HG03520 (cell line): ENCODE measurements around the gene CACNA2D1.

Experiments used
- ATAC-seq: cut with Tn5 transposase; IDR thresholded peaks from one replicate; pipeline ENCODE4 v1.9.1; 2021; ENCODE audit warnings: mild to moderate bottlenecking, moderate library complexity; ENCODE audit not compliant: unreplicated experiment

Gene CACNA2D1

DNA sequence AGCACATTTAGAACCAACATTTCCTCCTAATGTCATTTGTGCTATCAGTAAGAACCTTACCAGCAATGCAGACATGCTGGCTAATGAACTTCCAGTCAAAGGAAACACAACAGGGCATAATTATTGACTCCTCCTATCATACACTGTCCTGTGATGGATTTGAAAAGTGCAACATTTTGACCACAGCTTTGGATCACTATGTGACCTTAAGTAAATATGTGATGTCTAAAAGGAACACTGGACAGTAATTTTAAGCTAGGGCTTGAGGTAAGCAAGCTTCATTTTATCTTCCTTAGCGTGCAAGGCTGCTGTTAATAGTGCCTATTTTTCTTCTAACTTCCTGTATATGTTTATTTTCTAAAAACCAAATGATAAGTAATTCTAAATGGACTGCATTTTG is 433.2 kb downstream of the CACNA2D1 start:
- no peak for ATAC-seq

DNA sequence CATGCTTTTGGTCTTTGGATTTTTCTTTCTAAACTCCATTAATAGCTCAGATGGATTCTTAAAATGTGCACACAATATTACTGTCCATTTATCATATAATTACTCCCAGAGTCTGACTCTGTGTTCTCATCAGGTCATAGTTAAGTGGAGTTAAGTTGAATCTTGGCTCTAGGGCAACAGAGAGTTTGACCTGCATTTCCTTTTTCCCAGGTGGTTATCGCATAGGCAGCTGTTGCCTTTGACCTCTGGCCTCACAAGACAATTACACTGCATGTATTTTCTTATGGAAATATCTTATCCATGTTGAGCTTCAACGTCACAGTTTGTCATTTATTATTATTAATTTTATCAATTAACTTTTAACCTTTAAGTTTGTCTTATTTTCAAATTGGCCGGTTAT is 436.3 kb downstream of the CACNA2D1 start:
- no peak for ATAC-seq

DNA sequence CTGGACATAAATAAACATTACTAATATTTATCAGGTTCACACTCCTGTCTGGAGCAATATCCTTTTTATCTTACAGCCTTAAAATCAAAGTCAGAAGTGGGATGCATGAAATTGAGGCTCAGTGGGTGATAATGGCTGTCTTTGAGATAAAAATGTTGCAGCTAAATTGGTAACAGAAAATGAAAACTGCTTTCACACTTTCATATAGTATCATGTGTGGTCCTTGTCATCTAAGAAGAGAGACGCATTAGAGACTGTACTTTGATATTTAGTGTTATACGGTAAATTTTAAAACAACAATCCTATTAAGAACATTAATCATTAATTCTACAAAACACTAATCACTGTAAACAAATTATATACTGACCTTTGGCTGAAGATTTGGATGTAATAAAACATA is 438.5 kb downstream of the CACNA2D1 start:
- no peak for ATAC-seq

DNA sequence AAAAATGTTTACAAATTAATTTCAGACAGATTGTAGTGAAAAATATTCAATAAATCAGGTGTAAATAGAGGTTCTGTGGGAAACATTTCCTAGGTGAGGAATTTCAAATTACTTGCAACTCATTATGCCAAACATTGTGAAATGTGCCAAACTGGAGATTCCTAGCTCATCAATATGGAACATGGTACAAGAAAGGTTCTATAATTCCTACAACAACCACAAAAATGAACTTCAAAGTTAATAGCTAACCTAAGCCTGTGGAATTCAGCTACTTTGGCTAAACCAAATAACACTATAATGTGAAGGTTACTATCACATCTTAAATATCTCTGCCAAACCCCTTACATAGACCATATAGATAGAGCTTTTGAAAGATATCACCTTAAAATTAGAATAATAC is 450.4 kb downstream of the CACNA2D1 start:
- no peak for ATAC-seq

DNA sequence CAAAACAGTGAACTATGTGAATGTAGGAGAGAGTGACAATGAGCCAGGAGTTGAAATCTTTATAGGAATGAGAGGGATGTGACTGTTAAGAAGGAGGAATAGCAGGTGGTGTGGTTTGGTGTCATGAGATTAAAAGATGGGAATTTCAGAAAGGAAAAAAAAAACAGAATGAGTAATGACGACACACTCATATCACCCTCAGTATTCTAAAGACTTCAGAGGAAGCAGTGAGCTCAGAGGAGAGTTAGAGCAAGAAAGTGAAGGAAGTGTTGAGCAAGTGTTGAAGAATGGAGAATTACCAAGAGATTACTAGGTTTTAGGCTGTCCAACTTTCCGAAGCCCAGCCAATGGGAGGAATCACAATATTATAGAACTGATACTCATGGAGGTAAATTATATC is 453.2 kb downstream of the CACNA2D1 start:
- no peak for ATAC-seq

DNA sequence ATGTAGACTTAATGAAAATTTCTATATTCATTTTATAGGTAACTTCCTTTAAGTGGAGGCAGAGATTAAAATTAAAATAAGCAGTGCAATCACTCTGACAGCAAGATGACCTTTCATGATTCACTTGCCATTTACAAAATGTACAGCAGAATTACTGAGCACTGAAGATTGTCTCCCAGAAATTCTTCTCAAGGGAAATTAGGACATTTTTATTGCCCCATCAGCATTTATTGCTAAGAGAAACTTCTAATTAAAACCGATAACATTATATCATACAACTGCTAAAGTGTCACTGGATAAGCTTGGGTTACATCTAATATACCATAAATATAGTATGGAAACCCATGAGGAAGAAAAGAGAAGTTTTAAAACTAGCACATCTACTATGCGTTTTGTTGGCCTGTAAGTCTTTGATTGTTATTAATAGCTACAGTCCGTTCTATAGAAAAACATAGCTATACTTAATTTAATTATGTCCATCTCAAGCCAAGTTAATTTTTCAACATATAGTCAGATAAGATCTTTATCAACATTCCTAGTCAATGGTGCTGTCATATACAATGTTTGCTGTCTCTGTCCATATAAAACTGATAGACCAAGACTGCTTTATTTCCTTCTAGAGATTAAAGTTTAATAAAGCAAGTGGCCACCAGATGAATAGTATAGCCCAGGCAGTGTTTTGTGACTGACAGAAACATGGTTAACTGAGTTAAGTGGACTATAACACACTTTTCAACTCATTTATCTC is 456.7 kb downstream of the CACNA2D1 start:
- no peak for ATAC-seq

DNA sequence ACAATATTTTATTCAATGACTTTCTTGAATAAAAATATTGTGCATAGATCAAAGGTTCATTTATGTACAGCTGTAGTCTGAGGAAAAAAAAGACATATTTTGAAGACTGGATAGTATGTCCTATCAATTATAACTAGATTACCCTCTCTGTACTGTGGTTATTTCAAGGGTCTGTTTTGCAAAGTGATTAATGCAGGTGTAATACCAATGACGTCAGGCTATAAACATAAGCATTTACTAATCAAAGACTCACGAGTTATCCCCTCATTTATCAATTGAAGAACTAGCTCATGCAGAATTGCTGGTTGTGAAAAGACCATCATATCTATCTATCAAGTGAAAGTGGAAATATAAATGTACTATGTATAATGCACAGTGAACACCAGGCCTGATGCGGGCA is 460.2 kb downstream of the CACNA2D1 start:
- no peak for ATAC-seq

DNA sequence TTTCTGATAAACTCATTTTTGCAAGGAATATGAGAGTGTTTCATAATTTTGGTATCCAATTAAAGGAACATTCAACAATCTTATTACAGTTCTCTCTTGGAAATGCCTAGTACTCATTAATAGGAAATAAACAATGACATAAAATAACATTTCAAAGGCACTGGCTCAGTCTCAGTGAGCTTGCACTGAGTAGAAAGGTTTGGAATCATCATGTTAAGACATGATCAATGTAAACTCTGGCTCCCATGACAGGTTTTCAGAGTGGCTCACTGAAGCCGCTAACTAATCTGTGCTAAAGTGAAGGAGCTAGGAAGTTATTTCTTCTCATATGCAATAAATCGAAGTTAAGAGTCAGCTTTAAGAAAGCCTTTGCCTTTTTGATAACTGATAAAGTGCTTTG is 470.5 kb downstream of the CACNA2D1 start:
- ATAC-seq, result no peak

DNA sequence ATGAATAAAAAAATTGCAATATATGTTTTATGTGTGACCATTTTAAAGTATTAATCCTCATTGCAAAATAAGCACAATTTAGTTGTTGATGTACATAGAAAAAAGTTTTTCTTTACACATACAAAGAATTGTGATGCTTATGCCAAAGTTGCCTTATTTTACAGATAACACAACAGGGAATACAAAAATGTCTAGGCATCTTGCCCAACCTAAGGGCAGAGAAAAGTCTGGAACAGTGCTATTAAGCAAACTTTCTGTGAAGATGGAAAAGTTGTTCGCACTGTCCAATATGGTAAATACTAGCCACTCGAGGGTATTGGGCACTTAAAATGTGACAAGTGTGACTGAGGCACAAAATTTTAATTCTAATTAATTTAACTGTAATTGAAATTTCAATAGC is 483.6 kb downstream of the CACNA2D1 start:
- no peak for ATAC-seq

DNA sequence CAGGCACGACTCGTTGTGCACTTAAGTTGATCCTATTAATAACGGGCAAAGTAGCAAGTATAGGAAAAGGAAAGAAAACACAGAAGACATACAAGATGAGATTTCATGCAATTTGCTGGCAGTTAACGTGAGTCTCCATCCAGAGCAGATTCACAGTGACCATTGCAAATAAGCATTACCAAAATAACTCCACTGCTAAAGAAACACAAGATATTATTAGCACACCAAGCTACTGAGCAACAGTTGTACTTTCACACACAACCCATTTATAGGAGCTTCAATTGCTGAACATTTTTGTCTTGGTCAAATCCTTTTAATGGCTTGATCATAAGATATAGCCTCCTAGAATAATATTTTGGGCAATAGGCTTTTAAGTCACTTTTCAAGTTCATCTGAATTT is 486.1 kb downstream of the CACNA2D1 start:
- no peak for ATAC-seq

DNA sequence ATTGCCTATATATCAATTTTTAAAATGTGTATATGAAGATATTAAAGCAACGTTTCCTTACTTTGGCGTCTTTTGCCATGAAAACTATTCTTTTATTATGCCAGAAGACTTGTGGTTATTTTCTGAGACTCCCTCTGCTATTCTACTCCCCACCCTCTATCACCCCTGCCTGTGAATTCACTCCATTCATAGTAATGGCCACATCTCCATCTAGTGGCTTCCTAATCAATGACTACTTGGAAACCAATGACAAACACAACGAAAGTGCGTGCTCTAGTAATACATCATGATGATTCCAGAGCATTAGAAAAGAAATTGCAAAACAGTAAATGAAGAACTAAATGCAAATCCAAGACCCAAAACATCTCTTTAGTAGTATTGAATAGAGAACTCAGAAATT is 487.1 kb downstream of the CACNA2D1 start:
- ATAC-seq, result peak; percentile 64

DNA sequence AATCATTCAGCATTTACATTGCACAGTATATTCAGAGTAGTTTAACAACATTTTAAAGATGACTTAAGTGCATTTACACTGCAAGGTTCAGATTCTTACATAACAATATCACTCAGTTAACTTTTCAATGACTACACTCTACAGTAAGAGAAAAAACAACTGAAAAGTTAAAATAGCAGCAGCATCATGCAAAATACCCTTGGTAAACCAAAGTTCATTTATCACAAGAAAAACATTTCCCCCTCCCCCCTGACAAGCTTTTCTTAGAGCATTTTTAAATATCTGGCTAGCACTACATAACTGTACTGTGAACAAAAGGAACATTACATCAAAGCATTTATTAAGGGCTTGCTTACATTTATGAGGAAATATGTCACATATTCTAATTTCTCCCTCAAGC is 494.3 kb downstream of the CACNA2D1 start:
- ATAC-seq, result no peak

DNA sequence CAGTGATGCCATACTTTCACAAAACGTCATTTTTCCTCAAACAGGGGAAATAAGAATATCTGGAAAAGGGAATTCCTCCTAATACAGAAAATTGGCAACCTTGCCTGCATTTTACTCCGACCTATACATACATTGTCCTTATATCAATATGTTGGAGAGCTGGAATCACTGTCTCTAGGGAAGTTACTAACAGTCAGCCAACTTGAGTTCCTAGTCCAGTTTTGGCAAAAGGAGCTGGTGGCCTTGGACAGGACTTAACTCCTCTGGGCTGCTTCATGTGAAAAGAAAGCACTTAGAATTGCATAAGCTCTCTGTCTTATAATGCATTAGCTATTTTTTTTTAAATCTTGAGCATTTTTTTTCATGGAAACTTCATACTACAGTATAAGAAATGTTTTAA is 499.5 kb downstream of the CACNA2D1 start:
- ATAC-seq, result no peak

DNA sequence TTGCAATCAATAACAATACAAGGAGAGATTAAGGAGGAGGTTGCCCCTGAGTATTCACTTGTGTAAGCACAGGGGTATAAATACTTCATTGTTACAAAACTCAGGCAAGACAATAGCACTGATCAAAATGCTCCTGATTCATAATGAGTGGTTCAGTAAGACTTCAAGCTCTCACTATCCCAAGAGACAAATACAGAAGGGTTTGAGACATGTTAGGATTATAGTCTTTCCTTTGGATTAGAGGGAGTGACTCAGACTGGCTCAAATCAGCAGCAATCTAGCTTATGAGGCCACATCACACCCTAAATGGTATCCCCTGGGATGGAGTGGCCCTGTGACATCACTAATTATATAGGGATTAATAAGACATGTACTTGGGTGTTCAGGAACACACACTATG is 506.5 kb downstream of the CACNA2D1 start:
- ATAC-seq, result no peak

DNA sequence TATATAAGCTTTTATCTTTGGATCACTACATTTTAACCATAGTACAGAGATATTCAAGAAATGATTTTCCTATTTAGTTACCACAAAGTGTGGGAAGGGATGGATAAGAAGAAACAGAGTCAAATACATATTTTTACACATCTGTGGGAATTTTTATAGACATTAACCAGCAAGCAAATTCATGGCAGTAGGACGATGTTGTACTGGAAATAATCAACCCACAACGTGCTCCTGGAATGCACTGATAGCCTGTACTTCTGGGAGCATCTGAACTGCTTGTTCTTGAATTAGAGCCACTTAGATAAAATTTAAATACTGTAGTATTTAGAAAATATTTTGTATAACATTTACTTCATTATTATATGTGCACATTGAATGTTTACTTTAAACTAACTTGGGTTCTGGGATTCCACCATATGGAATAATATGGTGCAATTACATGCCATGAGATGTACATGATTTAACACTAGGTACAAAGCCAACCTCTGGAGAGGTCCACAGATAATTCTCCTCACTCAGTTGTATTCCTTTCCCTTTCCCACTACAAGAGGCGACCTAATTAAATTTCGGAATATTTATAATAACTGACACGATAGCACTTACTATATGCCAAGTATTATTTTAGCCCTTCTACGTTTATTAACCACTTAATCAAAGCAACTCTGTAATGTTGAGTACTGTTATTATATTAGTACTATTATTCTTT is 508.8 kb downstream of the CACNA2D1 start:
- no peak for ATAC-seq

DNA sequence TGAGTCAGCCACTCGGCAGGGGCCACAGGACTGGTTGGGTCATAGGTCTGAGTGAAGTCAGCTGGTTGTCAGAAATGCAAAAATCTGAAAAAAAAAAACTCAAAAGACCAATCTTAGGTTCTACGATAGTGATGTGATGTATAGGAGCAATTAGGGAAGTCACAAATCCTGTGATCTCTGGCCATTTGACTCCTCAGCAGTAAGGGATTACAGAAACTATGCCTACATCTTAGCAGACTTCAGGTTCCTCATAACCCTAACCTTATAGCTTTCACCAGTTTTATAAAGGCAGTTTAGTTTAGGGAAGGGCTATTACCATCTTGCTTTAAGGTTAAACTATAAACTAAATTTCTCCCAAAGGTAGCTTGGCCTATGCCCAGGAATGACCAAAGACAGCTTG is 510.6 kb downstream of the CACNA2D1 start:
- no peak for ATAC-seq

DNA sequence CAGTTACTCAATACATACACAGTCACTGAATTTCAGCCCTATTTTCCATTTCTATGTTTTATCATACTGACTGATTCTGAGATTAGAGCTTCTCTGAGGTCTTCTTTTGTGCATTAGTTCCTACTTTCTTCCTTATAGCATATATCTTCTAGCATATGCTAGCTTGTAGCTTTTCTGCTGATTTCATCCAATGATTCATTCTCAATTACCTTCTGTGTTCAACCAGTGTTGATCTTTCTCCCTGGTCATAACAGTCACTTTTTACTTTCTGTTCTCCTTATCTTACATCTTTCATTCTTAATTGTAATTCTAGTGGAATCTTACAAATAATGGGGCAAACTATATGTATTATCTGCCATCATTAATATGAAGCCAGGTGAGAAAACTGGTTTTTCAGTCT is 514.2 kb downstream of the CACNA2D1 start:
- ATAC-seq, result no peak

DNA sequence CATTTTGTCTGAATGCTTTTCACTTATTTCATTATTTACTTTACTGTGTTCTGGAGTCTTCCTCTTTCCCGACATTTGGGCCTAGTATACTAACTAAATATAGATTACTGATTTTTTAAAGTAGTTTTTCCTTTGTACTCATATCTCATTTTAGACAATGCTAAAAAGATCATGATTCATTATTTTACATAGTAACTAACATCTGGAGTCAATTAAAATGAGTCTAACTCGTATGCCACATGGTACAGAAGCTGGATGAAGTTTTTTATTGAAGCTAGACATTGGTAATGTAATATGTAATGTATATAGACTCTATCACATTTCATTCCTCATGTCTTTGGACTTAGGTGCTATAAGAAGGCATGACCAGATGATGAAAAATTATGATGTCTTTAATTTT is 517.4 kb downstream of the CACNA2D1 start:
- no peak for ATAC-seq

DNA sequence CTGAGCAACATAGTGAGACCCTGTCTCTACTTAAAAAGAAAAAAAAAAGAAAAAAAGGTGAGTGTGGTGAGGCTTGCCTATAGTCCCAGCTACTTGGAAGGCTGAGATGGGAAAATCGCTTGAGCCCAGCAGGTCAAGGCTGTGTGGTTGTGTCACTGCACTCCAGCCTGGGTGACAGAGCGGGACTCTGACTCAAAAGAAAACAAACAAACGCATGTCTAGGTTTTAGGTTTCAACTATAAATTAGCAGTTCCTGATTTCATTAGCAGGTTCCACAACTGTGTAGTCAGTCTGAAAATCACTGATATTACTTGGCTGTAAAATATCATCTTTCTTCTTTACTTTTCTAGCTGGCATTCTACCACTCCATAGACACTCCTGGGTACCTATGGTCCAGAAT is 518.0 kb downstream of the CACNA2D1 start:
- ATAC-seq, result peak; percentile 59

DNA sequence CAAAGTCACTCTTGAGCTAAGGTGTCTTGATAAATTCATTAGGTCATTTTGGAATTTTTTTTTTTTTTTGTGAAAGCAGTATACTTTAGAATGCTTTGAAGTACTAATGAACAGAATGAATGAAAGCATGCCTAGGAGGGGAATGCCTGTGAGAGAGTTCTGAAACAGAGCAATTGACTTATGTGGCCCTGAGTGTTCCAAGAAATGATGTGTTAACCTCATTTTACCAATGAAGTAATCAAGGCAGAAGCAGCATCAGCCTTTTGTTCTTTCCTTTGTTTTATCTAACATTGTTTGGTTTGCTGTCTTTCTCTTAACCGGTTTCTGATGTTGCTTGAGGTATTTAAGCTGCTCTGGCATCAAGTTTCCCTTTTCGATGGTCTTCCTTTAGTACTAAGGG is 519.1 kb downstream of the CACNA2D1 start:
- no peak for ATAC-seq

DNA sequence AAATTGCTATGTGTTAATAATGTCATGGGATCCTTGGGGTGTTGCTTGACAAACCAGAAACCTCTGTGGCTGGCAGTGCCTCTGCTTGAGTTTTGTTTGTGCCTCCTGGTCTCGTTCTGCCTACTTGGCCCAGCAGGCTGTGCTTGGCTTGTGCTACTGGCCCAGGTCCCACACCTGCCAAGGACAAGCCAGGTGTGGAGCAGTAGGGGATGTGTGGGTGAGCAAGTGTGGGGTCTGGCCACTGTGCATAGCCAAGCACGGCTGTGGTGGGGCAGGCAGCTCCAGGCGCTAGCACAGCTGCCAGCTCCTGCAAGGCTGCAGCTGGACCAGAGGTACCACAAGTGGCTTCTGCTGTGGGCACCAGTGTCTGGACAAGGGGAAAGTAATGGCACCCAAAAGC is 524.1 kb downstream of the CACNA2D1 start:
- ATAC-seq, result no peak

DNA sequence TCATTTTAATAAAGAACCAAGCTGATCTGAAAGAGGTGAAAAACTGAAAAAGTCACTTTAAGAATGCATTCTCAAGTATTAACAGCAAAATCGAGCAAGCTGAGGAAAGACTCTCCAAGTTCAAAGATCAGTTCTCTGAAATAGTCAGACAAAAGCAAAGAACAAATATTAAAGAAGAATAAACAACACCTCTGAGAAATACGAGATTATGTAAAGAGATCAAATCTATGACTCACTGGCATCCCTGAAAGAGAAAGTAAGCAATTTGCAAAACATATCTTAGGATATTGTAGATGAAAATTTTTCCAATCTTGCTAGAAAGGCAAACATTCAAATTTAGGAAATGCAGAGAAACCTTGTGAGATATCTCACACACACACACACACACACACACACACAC is 535.4 kb downstream of the CACNA2D1 start:
- ATAC-seq, result no peak

DNA sequence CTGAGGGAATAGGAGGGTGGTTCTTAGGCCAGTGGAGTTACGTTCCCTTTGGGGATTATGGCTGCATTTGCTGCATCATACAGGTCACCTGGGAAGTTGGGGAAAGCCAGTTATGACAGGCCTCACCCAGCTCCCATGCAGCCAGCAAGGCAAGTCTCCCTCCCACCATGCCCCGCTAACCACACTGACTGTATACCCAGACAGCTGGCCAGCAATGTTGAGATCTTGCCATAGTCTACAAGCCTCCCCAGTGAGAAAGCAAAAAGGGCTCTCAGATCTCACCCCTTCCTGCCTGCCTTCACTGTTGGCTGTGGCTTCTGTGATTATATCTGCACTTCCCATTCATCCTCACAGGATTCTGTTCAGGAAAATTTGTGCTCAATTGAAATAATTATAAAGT is 540.5 kb downstream of the CACNA2D1 start:
- no peak for ATAC-seq
